K562 (cell line): Measurements from ENCODE around the gene MAP3K4. TPM values are rescaled to one million over a fixed set of nuclear protein-coding genes. Genes with fewer than 3 reads are reported as not detected.

Experiments used
- ATAC-seq: fragments of 200-7000 bp; cut with Tn5 transposase; 3 replicates; pipeline ENCODE4 v1.9.1; 2020; ENCODE audit warnings: moderate library complexity
- BruUV-seq: library from RNA; stranded (reverse); fragments of 400-500 nt; replicated peaks from 2 replicates; lab custom pipeline; 2021; lab: Mats Ljungman, UMichigan
- CTCF ChIA-PET: fragments of 300-600 bp; formaldehyde crosslinking; extraction: SDS; loops from one replicate; lab custom pipeline; 2021; ENCODE audit warnings: low intra/inter-chr PET ratio; lab: Yijun Ruan, JAX
- POLR2A ChIA-PET: fragments of 300-600, 350-650 bp; sonication (Branson Sonifier 250); formaldehyde crosslinking; extraction: SDS; loops from one replicate; lab custom pipeline; 2021; ENCODE audit warnings: antibody characterized with exemption, inconsistent platforms; lab: Yijun Ruan, JAX
- DNase-seq, 4 experiments: peaks; one replicate each; pipeline versions ENCODE4 v3.0.0 to v3.0.0-alpha.2; 2011 to 2018; ENCODE audit warnings: low spot score in 3 of 4, mixed read lengths in 3 of 4; ENCODE audit errors: extremely low read depth in 1 of 4
- FAIRE-seq: peaks from 2 replicates; lab custom pipeline; 2011; peaks lifted over from hg19 to GRCh38; lab: Jason Lieb, UNC
- H2AFZ ChIP-seq: 2 replicates; pipeline ENCODE4 v1.6.0; 2011; ENCODE audit warnings: low read depth, low read length, control low read depth, inconsistent platforms
- H3K27ac ChIP-seq: fragments of 200-600 bp; 3 replicates; pipeline ENCODE4 v1.8.0; 2011; ENCODE audit warnings: low read depth, mild to moderate bottlenecking, control low read depth, inconsistent platforms, low read length, moderate library complexity, mixed read lengths; ENCODE audit errors: extremely low read depth
- H3K27me3 ChIP-seq, 2 experiments: fragments of 300-600 bp in 1 of 2; 2 replicates in 1 of 2; 3 replicates in 1 of 2; pipeline versions ENCODE4 v1.6.0 to v1.8.0; 2011; ENCODE audit warnings: inconsistent platforms in 2 of 2, low read length in 2 of 2, mild to moderate bottlenecking in 1 of 2, mixed read lengths in 1 of 2, moderate library complexity in 1 of 2; ENCODE audit not compliant: control insufficient read depth in 2 of 2, insufficient read depth in 2 of 2
- H3K36me3 ChIP-seq: fragments of 300-600 bp; 3 replicates; pipeline ENCODE4 v1.8.0; 2011; ENCODE audit warnings: mild to moderate bottlenecking, low read length, inconsistent platforms; ENCODE audit not compliant: control insufficient read depth, insufficient read depth
- H3K4me1 ChIP-seq, 2 experiments: fragments of 200-600 bp in 1 of 2; replicated peaks in 1 of 2; 2 replicates in 1 of 2; 3 replicates in 1 of 2; pipeline versions ENCODE4 v1.5.1 to v1.8.0; 2011; ENCODE audit warnings: inconsistent platforms in 2 of 2, low read length in 2 of 2, mild to moderate bottlenecking in 1 of 2, mixed read lengths in 1 of 2, moderate library complexity in 1 of 2; ENCODE audit not compliant: control insufficient read depth in 2 of 2, insufficient read depth in 2 of 2
- H3K4me2 ChIP-seq: 2 replicates; pipeline ENCODE4 v1.6.1; 2011; ENCODE audit warnings: low read length, control low read depth, inconsistent platforms, mixed read lengths; ENCODE audit not compliant: insufficient read depth
- H3K4me3 ChIP-seq: fragments of 200-600 bp; sonication (generic), shearing (Covaris generic); 2 replicates; pipeline ENCODE4 v1.5.1; 2016; ENCODE audit warnings: control low read depth, inconsistent platforms
- H3K79me2 ChIP-seq: fragments of 200-600 bp; 3 replicates; pipeline ENCODE4 v1.8.0; 2011; ENCODE audit warnings: low read length, inconsistent platforms; ENCODE audit not compliant: control insufficient read depth, insufficient read depth
- H3K9ac ChIP-seq, 2 experiments: 2 replicates each; pipeline versions ENCODE4 v1.6.0 to v1.6.1; 2011; ENCODE audit warnings: low read depth in 2 of 2, low read length in 2 of 2, control low read depth in 1 of 2, inconsistent platforms in 1 of 2, mild to moderate bottlenecking in 1 of 2, mixed read lengths in 1 of 2; ENCODE audit not compliant: insufficient read depth in 1 of 2
- H3K9me1 ChIP-seq: one replicate; pipeline ENCODE4 v1.6.0; 2011; ENCODE audit warnings: inconsistent platforms, mild to moderate bottlenecking, low read length, moderate library complexity; ENCODE audit not compliant: control insufficient read depth, insufficient read depth
- H3K9me3 ChIP-seq: replicated peaks from 2 replicates; pipeline ENCODE4 v1.5.1; 2011; ENCODE audit warnings: low read depth, low read length, inconsistent platforms; ENCODE audit not compliant: control insufficient read depth, insufficient read depth
- H4K20me1 ChIP-seq: replicated peaks from 2 replicates; pipeline ENCODE4 v1.6.1; 2011; ENCODE audit warnings: low read length, inconsistent platforms, mixed read lengths; ENCODE audit not compliant: control insufficient read depth, insufficient read depth
- TEAD1 ChIP-seq, 2 experiments: fragments of 450-650 bp in 1 of 2; sonication (generic) in 1 of 2; formaldehyde crosslinking; IDR thresholded peaks; 2 replicates each; pipeline versions ENCODE4 v1.4.0 to v1.8.0; 2020 to 2022; ENCODE audit warnings: mild to moderate bottlenecking in 2 of 2, missing genetic modification reagents in 1 of 2
- WHSC1 ChIP-seq: IDR thresholded peaks from one replicate; pipeline ENCODE4 v1.6.1; 2012; ENCODE audit warnings: low read length, control low read depth, inconsistent platforms
- WGBS: fragments of 100-300 bp; shearing (Covaris generic); methylation state at CpG from one replicate; pipeline ENCODE4 v1.1.6; 2016; ENCODE audit warnings: low coverage, mixed read lengths; ENCODE audit not compliant: insufficient coverage; ENCODE audit errors: missing lambda C conversion rate; 5-methylcytosine and 5-hydroxymethylcytosine counted together
- in situ Hi-C: fragments of 300-500 bp; cut with MboI; formaldehyde crosslinking; loops from 4 replicates; pipeline ENCODE4 v1.15.0; 2018; ENCODE audit warnings: inconsistent platforms, mixed read lengths
- intact Hi-C: fragments of 100-400 bp; cut with micrococcal nuclease; formaldehyde crosslinking; loops from 2 replicates; pipeline ENCODE4 v1.14.2; 2022
- polyA plus RNA-seq, 8 experiments: library from polyadenylated mRNA; depleted of rRNA in 4 of 8; stranded (reverse) in 5 of 8; unstranded in 3 of 8; fragments of >200 nt; fragmentation: Nextera tagmentation in 2 of 8; fragmentation: Illumina TruSeq in 1 of 8; extraction: Ambion mirVana in 2 of 8; extraction: Trizol in 1 of 8; gene quantifications; 2 replicates each; pipeline versions ENCODE4 v1.2.1 to v1.2.3, GENCODE V29; 2011 to 2014; ENCODE audit warnings: inconsistent platforms in 1 of 8, missing spikeins in 1 of 8
- total RNA-seq, 7 experiments: library from RNA; depleted of rRNA in 6 of 7; stranded (reverse); fragments of >200 nt in 6 of 7; fragmentation: Illumina TruSeq in 2 of 7; extraction: Trizol in 2 of 7; gene quantifications; 2 replicates each; pipeline versions ENCODE4 v1.2.1 to v1.2.3, GENCODE V29; 2011 to 2021; ENCODE audit warnings: low replicate concordance in 1 of 7
- TF ChIP-seq, protein P1 (sequence below), 3 experiments: IDR thresholded peaks in 2 of 3; conservative IDR thresholded peaks in 1 of 3; 2 replicates each; pipeline ENCODE4 v1.5.1; 2011 to 2012; ENCODE audit warnings: low read length in 3 of 3, mild to moderate bottlenecking in 3 of 3, control low read depth in 2 of 3, improper control_type of control experiment in 1 of 3, inconsistent platforms in 1 of 3, low read depth in 1 of 3, mixed read lengths in 1 of 3, moderate library complexity in 1 of 3; ENCODE audit not compliant: insufficient read depth in 2 of 3
- TF ChIP-seq, protein P2 (sequence below): fragments of 450-650 bp; IDR thresholded peaks from 2 replicates; pipeline ENCODE4 v1.6.1; 2016; ENCODE audit warnings: missing biosample characterization, missing genetic modification characterization
- TF ChIP-seq, protein P3 (sequence below): fragments of 200-800 bp; sonication (Bioruptor generic); IDR thresholded peaks from 2 replicates; pipeline ENCODE4 v1.6.1; 2017; ENCODE audit warnings: missing genetic modification characterization, missing compliant biosample characterization

MAP3K4 gene
- total and polyA plus RNA-seq, 9 of the 15 experiments (the other 6 are each of a cell fraction or from before 2014, with no cell fraction given) = 21.0 to 77.2 (median 48.9) TPM

- H3K4me1 ChIP-seq = no peaks in the 10 kb centered on the region
- DNase-seq (no peak), ATAC-seq (no peak), FAIRE-seq (no peak)
- TF ChIP-seq, protein P1, sequence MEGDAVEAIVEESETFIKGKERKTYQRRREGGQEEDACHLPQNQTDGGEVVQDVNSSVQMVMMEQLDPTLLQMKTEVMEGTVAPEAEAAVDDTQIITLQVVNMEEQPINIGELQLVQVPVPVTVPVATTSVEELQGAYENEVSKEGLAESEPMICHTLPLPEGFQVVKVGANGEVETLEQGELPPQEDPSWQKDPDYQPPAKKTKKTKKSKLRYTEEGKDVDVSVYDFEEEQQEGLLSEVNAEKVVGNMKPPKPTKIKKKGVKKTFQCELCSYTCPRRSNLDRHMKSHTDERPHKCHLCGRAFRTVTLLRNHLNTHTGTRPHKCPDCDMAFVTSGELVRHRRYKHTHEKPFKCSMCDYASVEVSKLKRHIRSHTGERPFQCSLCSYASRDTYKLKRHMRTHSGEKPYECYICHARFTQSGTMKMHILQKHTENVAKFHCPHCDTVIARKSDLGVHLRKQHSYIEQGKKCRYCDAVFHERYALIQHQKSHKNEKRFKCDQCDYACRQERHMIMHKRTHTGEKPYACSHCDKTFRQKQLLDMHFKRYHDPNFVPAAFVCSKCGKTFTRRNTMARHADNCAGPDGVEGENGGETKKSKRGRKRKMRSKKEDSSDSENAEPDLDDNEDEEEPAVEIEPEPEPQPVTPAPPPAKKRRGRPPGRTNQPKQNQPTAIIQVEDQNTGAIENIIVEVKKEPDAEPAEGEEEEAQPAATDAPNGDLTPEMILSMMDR (IDR thresholded peaks at IDR 0.05 in 2 of 3, conservative IDR thresholded peaks at IDR 0.05 in 1 of 3; ENCODE audit: insufficient read depth in 2 of 3, low read depth in 1 of 3, low read length in 3 of 3) = no peak
- TF ChIP-seq, protein P2, sequence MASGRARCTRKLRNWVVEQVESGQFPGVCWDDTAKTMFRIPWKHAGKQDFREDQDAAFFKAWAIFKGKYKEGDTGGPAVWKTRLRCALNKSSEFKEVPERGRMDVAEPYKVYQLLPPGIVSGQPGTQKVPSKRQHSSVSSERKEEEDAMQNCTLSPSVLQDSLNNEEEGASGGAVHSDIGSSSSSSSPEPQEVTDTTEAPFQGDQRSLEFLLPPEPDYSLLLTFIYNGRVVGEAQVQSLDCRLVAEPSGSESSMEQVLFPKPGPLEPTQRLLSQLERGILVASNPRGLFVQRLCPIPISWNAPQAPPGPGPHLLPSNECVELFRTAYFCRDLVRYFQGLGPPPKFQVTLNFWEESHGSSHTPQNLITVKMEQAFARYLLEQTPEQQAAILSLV (tag) = no peak
- TF ChIP-seq TEAD1 (CRISPR knock-in tag; IDR thresholded peaks at IDR 0.05) (no peak), WHSC1 (no peak)
- TF ChIP-seq, protein P3, sequence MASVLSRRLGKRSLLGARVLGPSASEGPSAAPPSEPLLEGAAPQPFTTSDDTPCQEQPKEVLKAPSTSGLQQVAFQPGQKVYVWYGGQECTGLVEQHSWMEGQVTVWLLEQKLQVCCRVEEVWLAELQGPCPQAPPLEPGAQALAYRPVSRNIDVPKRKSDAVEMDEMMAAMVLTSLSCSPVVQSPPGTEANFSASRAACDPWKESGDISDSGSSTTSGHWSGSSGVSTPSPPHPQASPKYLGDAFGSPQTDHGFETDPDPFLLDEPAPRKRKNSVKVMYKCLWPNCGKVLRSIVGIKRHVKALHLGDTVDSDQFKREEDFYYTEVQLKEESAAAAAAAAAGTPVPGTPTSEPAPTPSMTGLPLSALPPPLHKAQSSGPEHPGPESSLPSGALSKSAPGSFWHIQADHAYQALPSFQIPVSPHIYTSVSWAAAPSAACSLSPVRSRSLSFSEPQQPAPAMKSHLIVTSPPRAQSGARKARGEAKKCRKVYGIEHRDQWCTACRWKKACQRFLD (CRISPR knock-in tag) = no peak
- intact Hi-C loops (loop anchor here (10.0 kb wide), 1 partner anchor 356 kb away; no protein-coding TSS in a partner anchor), in situ Hi-C loops (no loop called here)
- no peaks in the 10 kb centered on the region for H3K27me3 ChIP-seq
- no peaks in the 10 kb centered on the region for H4K20me1 ChIP-seq
- ChIA-PET CTCF (no interaction called here), POLR2A (no interaction called here)
- no peaks in the 10 kb centered on the region for H3K9me3 ChIP-seq
- no peak overlapping the region for H3K4me2 ChIP-seq
- WGBS = 85% methylated on average over 4 of the region's 4 CpGs
- no TSS peak for BruUV-seq
- peaks cover 95% of the 10 kb centered on the region for H3K36me3 ChIP-seq
- H3K79me2 ChIP-seq = no peaks in the 10 kb centered on the region
- no peak overlapping the region for H3K27ac ChIP-seq
- H3K9ac ChIP-seq = no peak overlapping the region
- no peaks in the 10 kb centered on the region for H3K9me1 ChIP-seq
- no peak overlapping the region for H3K4me3 ChIP-seq
- H2AFZ ChIP-seq = no peak overlapping the region
Measured at GRCh38 chr6:161091151-161091550, 99.6 kb downstream of the MAP3K4 start.
